ENCODE measurements around the gene VAT1L. TPM values are rescaled to one million over a fixed set of nuclear protein-coding genes. Genes with fewer than 3 reads are reported as not detected.

The VAT1L gene
- total RNA-seq, 2 donors from 2014 or later: 0.05 to 4.4 TPM

- Histone ChIP-seq H3K4me1 (replicated peaks) (no peaks in the 10 kb centered on the region), H3K4me3 (no peak overlapping the region), H3K27me3 (replicated peaks; ENCODE audit: insufficient read depth) (no peaks in the 10 kb centered on the region), H3K27ac (no peak overlapping the region), H3K9me3 (no peaks in the 10 kb centered on the region), H3K36me3 (no peaks in the 10 kb centered on the region)
- intact Hi-C loops (cut with DNase I): no loop called here
- no peak for DNase-seq (ENCODE audit: low spot score)
- 33% methylated on average over 4 of the region's 4 CpGs for WGBS
- no peak for TF ChIP-seq CTCF (IDR thresholded peaks at IDR 0.05)
Observed at GRCh38 chr16:77767211-77767610, 21.2 kb upstream of the VAT1L start.

DNA sequence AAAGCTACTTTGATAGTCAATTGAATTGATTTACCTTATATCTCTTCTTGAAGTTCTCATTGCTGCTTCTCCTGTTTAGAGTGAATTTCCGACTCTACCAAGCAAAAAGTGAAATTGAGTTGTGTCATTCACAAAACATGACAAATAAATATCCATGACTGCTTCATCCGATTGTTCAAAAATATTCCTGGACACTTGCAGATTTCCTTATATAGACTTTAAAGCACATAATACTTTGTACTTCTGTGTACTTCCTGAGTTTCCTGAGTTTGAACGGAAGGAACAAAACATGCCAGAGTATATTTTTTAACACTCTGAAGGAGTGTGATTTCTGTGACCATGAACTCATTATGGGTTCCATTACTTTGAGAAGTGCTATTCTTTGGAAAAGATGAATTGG, 20.5 kb upstream of the VAT1L start:
- no peak for TF ChIP-seq POLR2A (IDR thresholded peaks at IDR 0.05)
- TF ChIP-seq POLR2AphosphoS5 (IDR thresholded peaks at IDR 0.05): no peak
- no peak for TF ChIP-seq CTCF (IDR thresholded peaks at IDR 0.05)
- Histone ChIP-seq H3K9me3 (no peaks in the 10 kb centered on the region), H3K4me3 (no peak overlapping the region), H3K27ac (no peak overlapping the region), H3K36me3 (no peaks in the 10 kb centered on the region), H3K27me3 (replicated peaks; ENCODE audit: insufficient read depth) (no peaks in the 10 kb centered on the region), H3K4me1 (replicated peaks) (no peaks in the 10 kb centered on the region)
- DNase-seq (ENCODE audit: low spot score): no peak
- intact Hi-C loops (cut with DNase I): no loop called here
- WGBS: 71% methylated on average over 3 of the region's 3 CpGs

DNA sequence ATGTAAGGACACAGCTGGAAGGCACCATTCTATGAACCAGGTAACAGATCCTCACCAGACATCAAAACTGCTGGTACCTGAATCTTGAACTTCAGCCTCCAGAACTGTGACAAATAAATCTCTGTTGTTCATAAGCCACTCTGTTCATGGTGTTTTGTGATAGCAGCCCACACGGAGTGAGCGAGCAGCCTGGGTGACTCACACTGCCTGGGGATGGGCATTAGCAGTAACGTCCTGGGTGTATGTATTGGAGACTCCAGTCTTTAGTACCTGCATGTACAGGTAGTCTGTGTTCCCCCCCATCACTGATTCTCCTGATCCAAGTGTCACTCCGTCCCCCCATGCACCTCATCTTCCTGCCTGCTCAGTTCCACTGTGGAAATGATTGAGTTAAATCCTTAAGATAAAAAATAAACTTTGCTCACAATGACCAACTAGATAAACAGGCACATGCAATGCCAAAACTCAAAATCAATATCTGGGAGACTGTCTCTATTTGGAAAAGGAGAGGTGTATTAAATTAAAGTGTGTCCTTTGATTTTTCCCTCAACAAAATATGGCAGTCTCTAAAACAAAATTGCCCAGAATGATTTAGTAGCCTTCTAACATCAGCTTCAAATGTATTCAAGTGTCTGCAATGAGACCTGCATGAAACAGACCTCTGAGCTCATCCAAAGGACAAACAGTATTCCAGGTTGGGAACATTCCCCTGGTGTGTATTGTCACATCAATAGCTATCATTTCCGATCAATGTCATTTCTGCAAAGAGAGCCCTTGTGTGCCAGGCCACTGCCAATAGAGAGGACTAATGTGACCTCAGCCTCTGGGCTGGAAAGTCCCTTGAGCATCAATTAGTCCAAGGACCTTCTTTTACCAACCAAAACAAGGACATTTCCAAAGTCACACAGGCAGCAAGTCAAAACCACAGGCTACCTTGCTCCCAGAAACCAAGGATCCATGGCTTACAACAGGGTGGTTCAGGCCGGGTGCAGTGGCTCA, 12.2 kb upstream of the VAT1L start:
- 84% methylated on average over 6 of the region's 6 CpGs for WGBS
- H3K27me3 ChIP-seq (replicated peaks; ENCODE audit: insufficient read depth): no peaks in the 10 kb centered on the region

DNA sequence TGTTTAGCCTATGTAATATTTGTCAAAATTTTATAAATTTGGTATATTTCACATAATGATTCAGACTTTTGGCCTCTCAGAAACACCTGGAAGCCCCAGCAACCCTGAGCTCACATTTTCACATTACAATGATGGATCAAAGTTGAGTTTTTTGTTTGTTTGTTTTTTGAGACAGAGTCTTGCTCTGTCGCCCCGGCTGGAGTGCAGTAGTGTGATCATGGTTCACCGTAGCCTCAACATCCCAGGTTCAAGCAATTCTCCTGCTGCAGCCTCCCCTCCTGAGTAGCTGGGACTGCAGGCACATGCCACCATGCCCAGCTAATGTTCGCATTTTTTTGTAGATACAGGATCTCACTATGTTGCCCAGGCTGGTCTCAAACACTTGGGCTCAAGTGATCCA, 10.6 kb upstream of the VAT1L start:
- Histone ChIP-seq H3K27ac (no peak overlapping the region), H3K4me3 (no peak overlapping the region), H3K27me3 (replicated peaks; ENCODE audit: insufficient read depth) (no peaks in the 10 kb centered on the region), H3K9me3 (no peaks in the 10 kb centered on the region), H3K4me1 (replicated peaks) (no peaks in the 10 kb centered on the region), H3K36me3 (no peaks in the 10 kb centered on the region)
- 90% methylated on average over 4 of the region's 4 CpGs for WGBS
- no peak for TF ChIP-seq POLR2AphosphoS5 (IDR thresholded peaks at IDR 0.05)
- TF ChIP-seq POLR2A (IDR thresholded peaks at IDR 0.05): no peak
- TF ChIP-seq CTCF (IDR thresholded peaks at IDR 0.05): no peak
- intact Hi-C loops (cut with DNase I): no loop called here
- DNase-seq (ENCODE audit: low spot score): no peak

More for the DNA sequence above, 12.2 kb upstream of the VAT1L start:
- H3K27ac ChIP-seq: no peak overlapping the region
- H3K9me3 ChIP-seq: no peaks in the 10 kb centered on the region
- H3K4me3 ChIP-seq: no peak overlapping the region
- DNase-seq (ENCODE audit: low spot score): no peak
- TF ChIP-seq POLR2A (IDR thresholded peaks at IDR 0.05): no peak
- TF ChIP-seq POLR2AphosphoS5 (IDR thresholded peaks at IDR 0.05): no peak
- TF ChIP-seq CTCF (IDR thresholded peaks at IDR 0.05): no peak
- no peaks in the 10 kb centered on the region for H3K4me1 ChIP-seq (replicated peaks)
- intact Hi-C loops (cut with DNase I): no loop called here
- H3K36me3 ChIP-seq: no peaks in the 10 kb centered on the region

DNA sequence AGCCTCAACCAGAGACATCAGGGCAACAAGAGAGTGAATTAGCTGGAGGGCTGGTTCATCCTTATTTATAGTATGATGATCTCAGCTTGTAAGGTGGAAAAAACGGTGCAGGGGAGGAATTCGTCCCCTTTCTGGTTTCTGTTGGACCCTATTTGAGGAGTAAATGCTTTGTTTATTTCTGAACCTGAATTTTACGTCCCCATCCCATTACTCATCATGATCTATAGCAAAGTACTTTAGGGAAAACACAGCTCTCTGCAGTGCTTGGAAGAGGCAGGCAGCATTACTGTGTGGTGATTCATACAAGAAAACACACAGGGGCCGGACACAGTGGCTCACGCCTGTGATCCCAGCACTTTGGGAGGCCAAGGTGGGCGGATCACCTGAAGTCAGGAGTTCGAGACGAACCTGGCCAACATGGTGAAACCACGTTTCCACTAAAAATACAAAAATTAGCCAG, 8.0 kb upstream of the VAT1L start:
- H3K36me3 ChIP-seq: no peaks in the 10 kb centered on the region
- WGBS: 47% methylated on average over 9 of the region's 9 CpGs
- no peak overlapping the region for H3K4me3 ChIP-seq
- no peak overlapping the region for H3K27ac ChIP-seq
- H3K27me3 ChIP-seq (replicated peaks; ENCODE audit: insufficient read depth): no peaks in the 10 kb centered on the region
- no peak for DNase-seq (ENCODE audit: low spot score)
- H3K9me3 ChIP-seq: no peaks in the 10 kb centered on the region
- TF ChIP-seq CTCF (IDR thresholded peaks at IDR 0.05) (no peak), POLR2AphosphoS5 (IDR thresholded peaks at IDR 0.05) (no peak), POLR2A (IDR thresholded peaks at IDR 0.05) (no peak)
- no peaks in the 10 kb centered on the region for H3K4me1 ChIP-seq (replicated peaks)
- intact Hi-C loops (cut with DNase I): no loop called here

Data from prostate gland (tissue), 2 donors.